ENCODE measurements around the gene DDIT3. TPM values are rescaled to one million over a fixed set of nuclear protein-coding genes. Genes with fewer than 3 reads are reported as not detected.

Gene DDIT3
- polyA plus RNA-seq, 3 donors: 9.3 to 163 (median 9.4) TPM

DNA sequence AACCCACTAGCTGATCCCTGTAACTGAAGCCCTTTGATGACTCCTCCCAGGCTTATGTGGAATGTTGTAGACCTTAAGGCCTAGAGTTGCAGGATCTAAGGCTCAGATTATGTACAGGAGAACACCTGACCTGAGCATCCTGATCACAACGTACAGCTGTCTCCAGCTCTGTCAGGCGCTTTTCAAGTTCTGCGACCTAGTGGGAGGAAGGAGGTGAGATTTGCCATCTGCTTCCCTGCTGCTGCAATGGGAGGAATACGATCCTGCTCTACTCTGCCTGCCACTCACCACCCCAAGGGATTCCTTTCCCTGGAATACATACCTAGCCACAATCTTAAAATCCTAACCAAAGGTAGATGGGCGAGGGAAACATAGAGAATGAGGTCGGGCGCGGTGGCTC is 12.8 kb upstream of the DDIT3 start:
- H3K4me1 Mint-ChIP-seq: no peaks in the 10 kb centered on the region

DNA sequence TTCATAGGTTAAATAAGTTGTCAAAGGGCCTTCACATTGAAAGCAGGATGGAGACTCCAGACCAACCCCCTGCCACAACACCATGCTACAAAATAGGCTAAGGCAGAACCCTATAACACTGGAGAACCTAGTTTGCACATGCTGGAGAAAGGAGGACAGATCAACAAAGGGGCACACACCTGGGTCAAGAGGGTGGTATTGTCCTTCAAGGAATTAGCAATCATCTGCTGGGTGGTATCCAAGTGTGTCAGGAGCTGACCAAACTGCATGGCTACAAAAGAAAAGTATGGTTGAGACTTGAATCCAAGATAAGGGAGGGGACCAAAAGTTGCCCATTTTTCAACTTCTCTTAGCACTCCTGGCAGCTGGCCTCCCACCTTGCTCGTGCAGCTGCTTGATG is 11.5 kb upstream of the DDIT3 start:
- Histone ChIP-seq H3K27ac (ENCODE audit: low read depth in 1 of 2, low read length in 2 of 2) (no peak overlapping the region), H2AFZ (ENCODE audit: insufficient read depth, low read depth, low read length, poor library complexity, severe bottlenecking) (no peak overlapping the region), H3K4me3 (replicated peaks in 1 of 3; ENCODE audit: low read depth in 2 of 3, low read length in 3 of 3) (no peak overlapping the region), H4K20me1 (ENCODE audit: insufficient read depth, low read length) (peaks cover 47% of the 10 kb centered on the region), H3K9ac (ENCODE audit: insufficient read depth, low read length, poor library complexity, severe bottlenecking) (no peak overlapping the region), H3K79me2 (ENCODE audit: insufficient read depth, low read length) (peaks cover 8% of the 10 kb centered on the region), H3K27me3 (ENCODE audit: control insufficient read depth in 2 of 2, insufficient read depth in 2 of 2, low read length in 2 of 2) (no peaks in the 10 kb centered on the region), H3K36me3 (replicated peaks in 1 of 2; ENCODE audit: control insufficient read depth in 1 of 2, insufficient read depth in 2 of 2, low read length in 2 of 2) (peaks cover 84 to 99% of the 10 kb centered on the region in 2 donors), H3K4me2 (replicated peaks; ENCODE audit: extremely low read depth, low read length, poor library complexity, severe bottlenecking) (no peak overlapping the region), H3K4me1 (ENCODE audit: control insufficient read depth in 1 of 2, insufficient read depth in 2 of 2, low read length in 2 of 2) (no peaks in the 10 kb centered on the region), H3K9me3 (replicated peaks in 1 of 2; ENCODE audit: control insufficient read depth in 1 of 2, insufficient read depth in 1 of 2, low read length in 2 of 2) (no peaks in the 10 kb centered on the region)
- WGBS (ENCODE audit: insufficient coverage): 100% methylated on average over 1 of the region's 1 CpG
- Mint-ChIP-seq H3K36me3 (peaks cover 81 to 96% of the 10 kb centered on the region in 2 donors), H3K27ac (peak overlapping the region in 2 of 7 donors; percentile 5 to 79), H3K27me3 (ENCODE audit: low read depth in 3 of 3) (no peaks in the 10 kb centered on the region), H3K4me3 (no peak overlapping the region), H3K4me1 (no peaks in the 10 kb centered on the region), H3K9me3 (peaks cover 0 to 1% (median 0%) of the 10 kb centered on the region in 7 donors)
- TF ChIP-seq, protein P1, sequence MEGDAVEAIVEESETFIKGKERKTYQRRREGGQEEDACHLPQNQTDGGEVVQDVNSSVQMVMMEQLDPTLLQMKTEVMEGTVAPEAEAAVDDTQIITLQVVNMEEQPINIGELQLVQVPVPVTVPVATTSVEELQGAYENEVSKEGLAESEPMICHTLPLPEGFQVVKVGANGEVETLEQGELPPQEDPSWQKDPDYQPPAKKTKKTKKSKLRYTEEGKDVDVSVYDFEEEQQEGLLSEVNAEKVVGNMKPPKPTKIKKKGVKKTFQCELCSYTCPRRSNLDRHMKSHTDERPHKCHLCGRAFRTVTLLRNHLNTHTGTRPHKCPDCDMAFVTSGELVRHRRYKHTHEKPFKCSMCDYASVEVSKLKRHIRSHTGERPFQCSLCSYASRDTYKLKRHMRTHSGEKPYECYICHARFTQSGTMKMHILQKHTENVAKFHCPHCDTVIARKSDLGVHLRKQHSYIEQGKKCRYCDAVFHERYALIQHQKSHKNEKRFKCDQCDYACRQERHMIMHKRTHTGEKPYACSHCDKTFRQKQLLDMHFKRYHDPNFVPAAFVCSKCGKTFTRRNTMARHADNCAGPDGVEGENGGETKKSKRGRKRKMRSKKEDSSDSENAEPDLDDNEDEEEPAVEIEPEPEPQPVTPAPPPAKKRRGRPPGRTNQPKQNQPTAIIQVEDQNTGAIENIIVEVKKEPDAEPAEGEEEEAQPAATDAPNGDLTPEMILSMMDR (IDR thresholded peaks at IDR 0.05): no peak
- intact Hi-C loops (cut with micrococcal nuclease): no loop called here
- DNase-seq: no peak

More for the DNA sequence above, 12.8 kb upstream of the DDIT3 start:
- Histone ChIP-seq H3K9ac (ENCODE audit: insufficient read depth, low read length, poor library complexity, severe bottlenecking) (no peak overlapping the region), H3K36me3 (replicated peaks in 1 of 2; ENCODE audit: control insufficient read depth in 1 of 2, insufficient read depth in 2 of 2, low read length in 2 of 2) (peaks cover 76 to 93% of the 10 kb centered on the region in 2 donors), H3K4me2 (replicated peaks; ENCODE audit: extremely low read depth, low read length, poor library complexity, severe bottlenecking) (no peak overlapping the region), H3K27me3 (ENCODE audit: control insufficient read depth in 2 of 2, insufficient read depth in 2 of 2, low read length in 2 of 2) (no peaks in the 10 kb centered on the region), H3K9me3 (replicated peaks in 1 of 2; ENCODE audit: control insufficient read depth in 1 of 2, insufficient read depth in 1 of 2, low read length in 2 of 2) (no peaks in the 10 kb centered on the region), H3K27ac (ENCODE audit: low read depth in 1 of 2, low read length in 2 of 2) (no peak overlapping the region), H3K79me2 (ENCODE audit: insufficient read depth, low read length) (no peaks in the 10 kb centered on the region), H2AFZ (ENCODE audit: insufficient read depth, low read depth, low read length, poor library complexity, severe bottlenecking) (no peak overlapping the region), H3K4me3 (replicated peaks in 1 of 3; ENCODE audit: low read depth in 2 of 3, low read length in 3 of 3) (no peak overlapping the region), H4K20me1 (ENCODE audit: insufficient read depth, low read length) (peaks cover 34% of the 10 kb centered on the region), H3K4me1 (ENCODE audit: control insufficient read depth in 1 of 2, insufficient read depth in 2 of 2, low read length in 2 of 2) (no peaks in the 10 kb centered on the region)
- DNase-seq: no peak
- no peaks in the 10 kb centered on the region for H3K9me3 Mint-ChIP-seq
- H3K4me3 Mint-ChIP-seq: no peak overlapping the region
- WGBS (ENCODE audit: insufficient coverage): no CpG with 5 or more reads among the region's 8 CpGs
- peaks cover 76 to 92% of the 10 kb centered on the region in 2 donors for H3K36me3 Mint-ChIP-seq
- H3K27me3 Mint-ChIP-seq (ENCODE audit: low read depth in 3 of 3): no peaks in the 10 kb centered on the region
- peak overlapping the region in 2 of 7 donors; percentile 13 to 37 for H3K27ac Mint-ChIP-seq
- intact Hi-C loops (cut with micrococcal nuclease): no loop called here
- TF ChIP-seq, protein P1 (IDR thresholded peaks at IDR 0.05): no peak
